Heart right ventricle (tissue), 16 donors: Measurements from ENCODE around the gene CNIH1. TPM values are rescaled to one million over a fixed set of nuclear protein-coding genes. Genes with fewer than 3 reads are reported as not detected.
"Not testable (repeated sequence)": the region's sequence is repeated elsewhere in the genome, so short reads cannot be mapped to it uniquely, and the experiment has no call there.

Experiments used
- ATAC-seq, 8 donors: fragments of 200-7000 bp; cut with Tn5 transposase; one replicate each; pipeline ENCODE4 v1.9.1; 2020; ENCODE audit warnings: mild to moderate bottlenecking in 8 of 8, moderate library complexity in 8 of 8, moderate number of reproducible peaks in 1 of 8
- DNase-seq, 2 donors: peaks; one replicate each; pipeline ENCODE4 v3.0.0-alpha.2; 2020
- H3K27ac ChIP-seq, 10 donors: fragments of 200-600 bp; sonication (generic) in 2 of 10; one replicate each; pipeline versions ENCODE4 v1.5.0 to v1.8.0; 2020 to 2022; ENCODE audit warnings: mild to moderate bottlenecking in 3 of 10
- H3K27me3 ChIP-seq, 7 donors: fragments of 200-600 bp; one replicate each; pipeline ENCODE4 v1.8.0; 2021 to 2022; ENCODE audit warnings: mild to moderate bottlenecking in 2 of 7
- H3K36me3 ChIP-seq, 9 donors: fragments of 200-600 bp; sonication (generic) in 1 of 9; one replicate each; pipeline versions ENCODE4 v1.5.0 to v1.8.0; 2020 to 2022; ENCODE audit warnings: mild to moderate bottlenecking in 2 of 9
- H3K4me1 ChIP-seq, 9 donors: fragments of 200-600 bp; sonication (generic) in 1 of 9; one replicate each; pipeline versions ENCODE4 v1.5.0 to v1.8.0; 2020 to 2022; ENCODE audit warnings: mild to moderate bottlenecking in 4 of 9
- H3K4me3 ChIP-seq, 10 donors: fragments of 200-600 bp; sonication (generic) in 2 of 10; one replicate each; pipeline versions ENCODE4 v1.5.0 to v1.8.0; 2020 to 2022; ENCODE audit warnings: mild to moderate bottlenecking in 7 of 10, moderate library complexity in 2 of 10
- H3K9me3 ChIP-seq, 11 donors: fragments of 200-600 bp in 10 of 11; sonication (generic) in 2 of 11; one replicate each; pipeline versions ENCODE4 v1.5.0 to v1.8.0; 2013 to 2022; ENCODE audit warnings: mild to moderate bottlenecking in 2 of 11, control low read depth in 1 of 11, moderate library complexity in 1 of 11
- WGBS, 2 donors: extraction: QIAGEN DNeasy Blood & Tissue Kit; methylation state at CpG; one replicate each; pipeline ENCODE4 v1.1.7; 2013; ENCODE audit warnings: inconsistent platforms in 1 of 2; 5-methylcytosine and 5-hydroxymethylcytosine counted together
- intact Hi-C, 10 donors: fragments of 100-400 bp; cut with DNase I; formaldehyde crosslinking; loops; one replicate each; pipeline versions ENCODE4 v1.11.1 to v1.14.2; 2022
- polyA plus RNA-seq, 2 donors: library from polyadenylated mRNA; stranded (reverse); fragments of 200-250 nt; gene quantifications; one replicate each; pipeline ENCODE4 v1.2.3, GENCODE V29; 2013
- total RNA-seq, 10 donors: library from RNA; stranded (reverse); fragmentation: NEBNext Ultra II Directional in 3 of 10; extraction: Animal tissue kit (Norgen Biotek cat#: 25700) in 3 of 10; gene quantifications; one replicate each; pipeline versions ENCODE4 v1.2.1 to v1.2.4, GENCODE V29; 2021 to 2023
- TF ChIP-seq, protein P1 (sequence below), 9 donors: fragments of 200-600 bp; sonication (generic) in 2 of 9; IDR thresholded peaks; one replicate each; pipeline versions ENCODE4 v1.5.0 to v1.8.0; 2021 to 2022; ENCODE audit warnings: antibody characterized with exemption in 9 of 9, mild to moderate bottlenecking in 5 of 9, moderate library complexity in 1 of 9
- donor health status: Arrhythmogenic right ventricular cardiomyopathy.
- donor health status: ischemic (EF 13 %, LVEDD 7.1; RV severe dilation, severe dysfunction).
- donor health status: healthy with polysubstance abuse.
- donor health status: DM: no; HTN: yes; CAD: no.
- donor health status: DM: no; HTN: no; CAD: no.
- donor health status: ischemic (EF 25% LVEDD 6.9; RV normal size, moderate dysfunction).
- donor health status: ischemic (EF 25% LVEDD 5.7; RV mildly dilated, moderate dysfunction).
- donor health status: healthy.
- donor health status: DM: yes; HTN: yes; CAD: no.
- donor health status: Ischemic cardiomyopathy.
- donor health status: ischemic (EF 35%, LVEDD 5.7; RV mildly dilated, moderate dysfunction).
- donor health status: nonischemic (EF 11% LVEDD 7.7; RV severe dilation, severe dysfunction).
- donor health status: DM: yes; HTN: yes; CAD: no.
- donor health status: PGD.
- donor health status: ischemic (EF 29% LVEDD 5.4; RV normal size, mild dysfunction).
- donor health status: nonischemic (EF 23%, LVEDD 6.1; RV moderate dilation, normal function).

CNIH1 gene
- total and polyA plus RNA-seq, 12 donors: 26.8 to 114 (median 91.4) TPM

GRCh38 chr14:54395284-54395683, 45.9 kb downstream of the CNIH1 start:
- no peak for DNase-seq
- no peak overlapping the region for H3K4me3 ChIP-seq
- no peaks in the 10 kb centered on the region for H3K9me3 ChIP-seq
- TF ChIP-seq, protein P1, sequence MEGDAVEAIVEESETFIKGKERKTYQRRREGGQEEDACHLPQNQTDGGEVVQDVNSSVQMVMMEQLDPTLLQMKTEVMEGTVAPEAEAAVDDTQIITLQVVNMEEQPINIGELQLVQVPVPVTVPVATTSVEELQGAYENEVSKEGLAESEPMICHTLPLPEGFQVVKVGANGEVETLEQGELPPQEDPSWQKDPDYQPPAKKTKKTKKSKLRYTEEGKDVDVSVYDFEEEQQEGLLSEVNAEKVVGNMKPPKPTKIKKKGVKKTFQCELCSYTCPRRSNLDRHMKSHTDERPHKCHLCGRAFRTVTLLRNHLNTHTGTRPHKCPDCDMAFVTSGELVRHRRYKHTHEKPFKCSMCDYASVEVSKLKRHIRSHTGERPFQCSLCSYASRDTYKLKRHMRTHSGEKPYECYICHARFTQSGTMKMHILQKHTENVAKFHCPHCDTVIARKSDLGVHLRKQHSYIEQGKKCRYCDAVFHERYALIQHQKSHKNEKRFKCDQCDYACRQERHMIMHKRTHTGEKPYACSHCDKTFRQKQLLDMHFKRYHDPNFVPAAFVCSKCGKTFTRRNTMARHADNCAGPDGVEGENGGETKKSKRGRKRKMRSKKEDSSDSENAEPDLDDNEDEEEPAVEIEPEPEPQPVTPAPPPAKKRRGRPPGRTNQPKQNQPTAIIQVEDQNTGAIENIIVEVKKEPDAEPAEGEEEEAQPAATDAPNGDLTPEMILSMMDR (IDR thresholded peaks at IDR 0.05): no peak
- no peaks in the 10 kb centered on the region for H3K27me3 ChIP-seq
- H3K4me1 ChIP-seq: peaks cover 0 to 27% (median 9%) of the 10 kb centered on the region in 9 donors
- intact Hi-C loops: no loop called here
- no peaks in the 10 kb centered on the region for H3K36me3 ChIP-seq
- WGBS, 2 donors: 81 to 95% methylated on average over 4 of the region's 4 CpGs
- no peak overlapping the region for H3K27ac ChIP-seq
- no peak for ATAC-seq

DNA sequence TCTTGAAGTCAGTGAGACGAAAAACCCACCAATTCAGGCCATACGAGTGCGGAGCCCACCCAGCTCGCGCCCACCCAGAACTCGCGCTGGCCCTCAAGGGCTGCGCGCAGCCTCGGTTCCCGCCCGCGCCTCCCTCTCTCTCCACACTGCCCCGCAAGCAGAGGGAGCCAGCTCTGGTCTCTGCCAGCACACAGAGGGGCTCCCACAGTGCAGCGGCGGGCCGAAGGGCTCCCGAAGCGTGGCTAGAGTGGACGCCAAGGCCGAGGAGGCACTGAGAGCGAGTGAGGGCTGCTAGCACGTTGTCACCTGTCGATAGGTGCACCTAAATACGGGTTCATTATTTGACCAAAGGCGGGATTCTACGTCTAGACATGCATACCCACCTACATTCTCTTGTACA, 46.6 kb downstream of the CNIH1 start:
- Histone ChIP-seq H3K9me3 (no peaks in the 10 kb centered on the region), H3K27ac (no peak overlapping the region), H3K4me1 (peaks cover 0 to 27% (median 9%) of the 10 kb centered on the region in 9 donors), H3K27me3 (no peaks in the 10 kb centered on the region), H3K4me3 (no peak overlapping the region), H3K36me3 (no peaks in the 10 kb centered on the region)
- no peak for ATAC-seq
- intact Hi-C loops: no loop called here
- DNase-seq: no peak
- TF ChIP-seq, protein P1 (IDR thresholded peaks at IDR 0.05): no peak
- 97% methylated on average over 27 of the region's 27 CpGs for WGBS, 2 donors

GRCh38 chr14:54392986-54393884, 47.9 kb downstream of the CNIH1 start:
- H3K27ac ChIP-seq, ATAC-seq, DNase-seq, H3K9me3 ChIP-seq, H3K4me3 ChIP-seq, H3K36me3 ChIP-seq, intact Hi-C loops, H3K27me3 ChIP-seq: not testable (repeated sequence)
- H3K4me1 ChIP-seq: peaks cover 0 to 15% (median 9%) of the 10 kb centered on the region in 9 donors
- WGBS, 2 donors: 93 to 97% methylated on average over 64 to 67 of the region's 68 CpGs

GRCh38 chr14:54392131-54392859, 48.9 kb downstream of the CNIH1 start:
- DNase-seq: no peak
- H3K27ac ChIP-seq: no peak overlapping the region
- H3K27me3 ChIP-seq: peaks cover 0 to 10% (median 2%) of the 10 kb centered on the region in 7 donors
- H3K4me1 ChIP-seq: peaks cover 0 to 7% (median 3%) of the 10 kb centered on the region in 9 donors
- TF ChIP-seq, protein P1 (IDR thresholded peaks at IDR 0.05): no peak
- intact Hi-C loops: no loop called here
- WGBS, 2 donors: 88 to 94% methylated on average over 14 of the region's 14 CpGs
- H3K36me3 ChIP-seq: no peaks in the 10 kb centered on the region
- no peaks in the 10 kb centered on the region for H3K9me3 ChIP-seq
- no peak for ATAC-seq
- H3K4me3 ChIP-seq: no peak overlapping the region
